SK-N-SH treated with all-trans-retinoic acid at 6 μM for 48 hours (cell line): ENCODE measurements around the gene CMIP.

Experiments
- ATAC-seq: fragments of 200-7000 bp; cut with Tn5 transposase; 3 replicates; pipeline ENCODE4 v1.9.1; 2020; ENCODE audit warnings: mild to moderate bottlenecking, moderate library complexity
- ARNTL ChIP-seq: fragments of 450-650 bp; formaldehyde crosslinking; IDR thresholded peaks from 2 replicates; pipeline ENCODE4 v1.5.0; 2020; ENCODE audit warnings: low read depth, mild to moderate bottlenecking, moderate library complexity, borderline replicate concordance
- BACH2 ChIP-seq: fragments of 250-450 bp; sonication (Bioruptor Pico); IDR thresholded peaks from 2 replicates; pipeline ENCODE4 v1.9.0; 2021; ENCODE audit warnings: mild to moderate bottlenecking, borderline replicate concordance
- CREB5 ChIP-seq: fragments of 250-450 bp; sonication (Bioruptor Pico); IDR thresholded peaks from 2 replicates; pipeline ENCODE4 v1.5.1; 2020; ENCODE audit warnings: low read depth, mild to moderate bottlenecking, moderate library complexity
- CSDC2 ChIP-seq: fragments of 250-450 bp; sonication (Bioruptor Pico); IDR thresholded peaks from 2 replicates; pipeline ENCODE4 v1.5.0; 2020; ENCODE audit warnings: mild to moderate bottlenecking, moderate library complexity
- CSRNP3 ChIP-seq: fragments of 250-450 bp; sonication (Bioruptor Pico); IDR thresholded peaks from 2 replicates; pipeline ENCODE4 v1.5.1; 2021; ENCODE audit warnings: mild to moderate bottlenecking, moderate library complexity
- ESRRG ChIP-seq: fragments of 250-450 bp; sonication (Bioruptor Pico); IDR thresholded peaks from 2 replicates; pipeline ENCODE4 v1.6.1; 2021; ENCODE audit warnings: mild to moderate bottlenecking
- GLIS3 ChIP-seq: fragments of 250-450 bp; sonication (Bioruptor Pico); IDR thresholded peaks from 2 replicates; pipeline ENCODE4 v1.5.0; 2020; ENCODE audit warnings: mild to moderate bottlenecking, moderate library complexity
- ISL1 ChIP-seq: fragments of 250-450 bp; sonication (Bioruptor Pico); IDR thresholded peaks from 2 replicates; pipeline ENCODE4 v2.1.2; 2022; ENCODE audit warnings: mild to moderate bottlenecking, moderate library complexity
- OSR1 ChIP-seq: fragments of 250-450 bp; sonication (Bioruptor Pico); IDR thresholded peaks from 2 replicates; pipeline ENCODE4 v1.8.0; 2022; ENCODE audit warnings: moderate library complexity, mild to moderate bottlenecking, inconsistent platforms
- PATZ1 ChIP-seq: fragments of 250-450 bp; sonication (Bioruptor Pico); IDR thresholded peaks from 2 replicates; pipeline ENCODE4 v1.8.0; 2020; ENCODE audit warnings: mild to moderate bottlenecking, moderate library complexity, borderline replicate concordance
- PPARA ChIP-seq: fragments of 250-450 bp; sonication (Bioruptor Pico); IDR thresholded peaks from 2 replicates; pipeline ENCODE4 v1.5.0; 2020; ENCODE audit warnings: mild to moderate bottlenecking, borderline replicate concordance
- RARB ChIP-seq: fragments of 250-450 bp; sonication (Bioruptor Pico); IDR thresholded peaks from 2 replicates; pipeline ENCODE4 v1.8.0; 2021; ENCODE audit warnings: mild to moderate bottlenecking, moderate library complexity
- SNAI2 ChIP-seq: fragments of 250-450 bp; sonication (Bioruptor Pico); IDR thresholded peaks from 2 replicates; pipeline ENCODE4 v1.5.0; 2020; ENCODE audit warnings: mild to moderate bottlenecking, moderate library complexity
- TCF4 ChIP-seq: fragments of 250-450 bp; sonication (Bioruptor Pico); IDR thresholded peaks from 2 replicates; pipeline ENCODE4 v1.8.0; 2021; ENCODE audit warnings: mild to moderate bottlenecking, moderate library complexity, borderline replicate concordance
- TOX ChIP-seq: fragments of 250-450 bp; sonication (Bioruptor Pico); IDR thresholded peaks from 2 replicates; pipeline ENCODE4 v1.8.0; 2021; ENCODE audit warnings: mild to moderate bottlenecking, moderate library complexity, borderline replicate concordance
- TSHZ2 ChIP-seq: fragments of 250-450 bp; sonication (Bioruptor Pico); IDR thresholded peaks from 2 replicates; pipeline ENCODE4 v1.5.0; 2020; ENCODE audit warnings: mild to moderate bottlenecking, moderate library complexity
- ZFP3 ChIP-seq: fragments of 250-450 bp; sonication (Bioruptor Pico); IDR thresholded peaks from 2 replicates; pipeline ENCODE4 v1.5.0; 2020; ENCODE audit warnings: mild to moderate bottlenecking, moderate library complexity
- ZFP30 ChIP-seq: fragments of 450-650 bp; formaldehyde crosslinking; IDR thresholded peaks from 2 replicates; pipeline ENCODE4 v1.5.0; 2022; ENCODE audit warnings: mild to moderate bottlenecking, moderate library complexity
- ZNF565 ChIP-seq: fragments of 450-650 bp; formaldehyde crosslinking; conservative IDR thresholded peaks from 2 replicates; pipeline ENCODE4 v1.5.0; 2020; ENCODE audit warnings: low read depth, mild to moderate bottlenecking, moderate library complexity
- ZNF70 ChIP-seq: fragments of 450-650 bp; formaldehyde crosslinking; IDR thresholded peaks from 2 replicates; pipeline ENCODE4 v1.5.0; 2020; ENCODE audit warnings: mild to moderate bottlenecking, moderate library complexity
- ZNF8 ChIP-seq: fragments of 450-650 bp; formaldehyde crosslinking; IDR thresholded peaks from 2 replicates; pipeline ENCODE4 v1.5.0; 2020; ENCODE audit warnings: mild to moderate bottlenecking, moderate library complexity

Gene CMIP

GRCh38 chr16:81626181-81626674 lies 181.6 kb downstream of the CMIP start:
- no peak for TF ChIP-seq PATZ1
- TF ChIP-seq CSRNP3 (CRISPR knock-in tag): no peak
- no peak for TF ChIP-seq ZFP3
- no peak for TF ChIP-seq PPARA
- no peak for TF ChIP-seq ZNF8 (CRISPR knock-in tag)
- TF ChIP-seq CREB5 (CRISPR knock-in tag): no peak
- no peak for TF ChIP-seq TSHZ2 (CRISPR knock-in tag)
- TF ChIP-seq ARNTL: no peak
- TF ChIP-seq, all 23 proteins: peak for 0
- ATAC-seq: no peak

- TF ChIP-seq PPARA: no peak
- TF ChIP-seq RARB (CRISPR knock-in tag): no peak
- no peak for ATAC-seq
These were observed 182.4 kb downstream of the CMIP start for GRCh38 chr16:81627024-81627423.

GRCh38 chr16:81627729-81628244 lies 183.2 kb downstream of the CMIP start:
- no peak for ATAC-seq
- TF ChIP-seq SNAI2 (CRISPR knock-in tag): no peak
- no peak for TF ChIP-seq GLIS3
- no peak for TF ChIP-seq TOX (CRISPR knock-in tag)
- TF ChIP-seq ZFP3: no peak
- TF ChIP-seq CSRNP3 (CRISPR knock-in tag): no peak
- TF ChIP-seq OSR1: no peak
- TF ChIP-seq CSDC2 (CRISPR knock-in tag): no peak
- TF ChIP-seq PPARA: no peak
- no peak for TF ChIP-seq ZFP30 (CRISPR knock-in tag)
- no peak for TF ChIP-seq ISL1 (CRISPR knock-in tag)
- TF ChIP-seq ZNF70: no peak
- no peak for TF ChIP-seq PATZ1
- TF ChIP-seq TSHZ2 (CRISPR knock-in tag): no peak
- no peak for TF ChIP-seq CREB5 (CRISPR knock-in tag)
- no peak for TF ChIP-seq RARB (CRISPR knock-in tag)
- no peak for TF ChIP-seq ESRRG
- no peak for TF ChIP-seq ZNF565 (CRISPR knock-in tag)
- no peak for TF ChIP-seq BACH2
- TF ChIP-seq TCF4 (CRISPR knock-in tag): no peak
